Measurements from ENCODE around the gene CBR1.

GRCh38 chr21:36032647-36033406 is 37.0 kb upstream of the CBR1 start:
- TF ChIP-seq CTCF (IDR thresholded peaks at IDR 0.05; ENCODE audit: low read depth, low read length, poor library complexity, severe bottlenecking) (no peak), EZH2phosphoT487 (IDR thresholded peaks at IDR 0.05; ENCODE audit: borderline replicate concordance, low read length) (no peak)
